ENCODE results near the gene WDR45B. TPM values are rescaled to one million over a fixed set of nuclear protein-coding genes. Genes with fewer than 3 reads are reported as not detected.

Gene WDR45B
- total RNA-seq, 1 donor from 2014 or later: 45.2 TPM

DNA sequence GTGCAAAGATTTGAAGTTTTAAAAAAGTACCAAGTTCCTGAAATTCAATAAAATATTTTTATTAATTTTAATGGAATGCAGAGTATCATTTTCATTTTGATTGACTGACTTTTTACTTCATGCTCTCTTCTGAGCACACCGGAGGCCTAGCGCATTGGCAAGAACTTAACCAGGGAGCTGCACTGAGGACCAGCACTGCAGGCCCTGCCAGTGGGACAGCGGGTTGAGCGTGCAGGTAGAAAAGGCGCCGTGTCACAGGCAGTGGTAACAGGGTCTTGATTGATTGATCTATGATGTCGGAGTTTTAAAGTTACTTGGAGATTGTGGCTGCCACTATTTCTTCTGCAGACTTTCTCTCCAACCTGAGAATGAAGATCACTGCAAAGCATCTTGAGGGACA lies 43.7 kb downstream of the WDR45B start:
- no peak for FAIRE-seq
- no peak for DNase-seq (ENCODE audit: low spot score in 2 of 2)

- DNase-seq (ENCODE audit: low spot score in 2 of 2) (peak; percentile 64 to 74), FAIRE-seq (no peak)
These were observed 44.2 kb downstream of the WDR45B start for GRCh38 chr17:82603981-82604448.

DNA sequence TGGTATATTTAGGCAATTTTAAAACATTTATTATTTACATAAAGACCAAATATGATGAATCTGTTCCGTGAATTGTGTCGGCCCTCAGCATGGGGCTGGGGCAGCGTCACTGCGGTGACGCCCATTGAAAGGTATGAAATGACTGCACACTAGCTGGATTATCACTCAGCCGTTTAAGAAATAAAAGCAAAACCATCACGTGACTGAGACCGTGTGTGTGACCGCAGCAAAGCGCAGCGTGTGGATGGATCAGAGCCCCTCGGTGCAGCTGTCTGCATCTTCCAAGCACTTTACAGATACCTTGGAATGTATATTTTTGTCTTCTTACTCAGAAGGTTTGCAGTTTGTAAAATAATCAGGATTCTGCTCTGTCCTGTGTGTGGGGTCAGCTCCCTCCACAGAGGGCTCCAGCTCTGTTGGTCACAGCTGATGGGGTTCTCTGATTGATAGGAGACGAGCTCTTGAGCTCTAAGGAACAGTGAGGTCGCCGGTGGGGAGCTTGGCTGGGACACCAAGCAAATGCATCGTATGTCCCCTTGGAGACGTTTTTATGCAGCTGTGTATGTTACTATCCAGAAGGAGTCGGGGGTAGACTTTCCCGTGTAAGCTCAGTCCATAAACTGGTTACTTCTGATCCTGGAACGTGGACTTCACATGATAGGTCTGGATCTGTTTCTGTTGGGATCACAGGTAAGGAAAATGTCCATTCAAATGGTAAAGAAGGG lies 45.1 kb downstream of the WDR45B start:
- DNase-seq (ENCODE audit: low spot score in 2 of 2) (no peak), FAIRE-seq (no peak)

GRCh38 chr17:82602487-82602886 lies 45.8 kb downstream of the WDR45B start:
- DNase-seq (ENCODE audit: low spot score in 2 of 2) (no peak), FAIRE-seq (no peak)

DNA sequence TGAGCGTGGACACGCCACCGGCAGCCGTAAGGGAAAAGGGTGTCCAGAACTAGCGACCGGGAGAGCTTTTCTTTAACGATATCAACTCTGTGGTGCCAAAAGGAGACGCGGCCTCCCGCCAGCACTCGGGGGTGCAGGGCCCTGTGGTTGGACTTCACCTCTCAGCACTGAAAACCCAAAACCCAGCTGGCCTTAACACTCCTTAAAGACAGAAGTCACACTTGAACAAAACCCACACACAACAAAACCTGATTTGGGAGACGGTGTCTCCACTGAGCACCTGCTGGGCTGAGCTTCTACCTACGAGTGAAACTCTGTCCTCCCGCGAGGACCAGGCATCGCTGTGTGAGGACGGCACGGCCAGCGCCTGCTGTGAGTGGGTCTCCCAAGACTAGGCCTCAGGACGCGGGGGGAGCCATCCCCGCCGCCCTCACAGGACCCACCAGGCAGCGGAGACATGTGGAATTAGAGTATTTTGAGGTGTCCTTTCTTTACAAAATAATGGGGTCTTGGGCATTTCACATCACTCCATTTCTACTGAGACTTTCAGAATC lies 46.7 kb downstream of the WDR45B start:
- no peak for FAIRE-seq
- DNase-seq (ENCODE audit: low spot score in 2 of 2): no peak

DNA sequence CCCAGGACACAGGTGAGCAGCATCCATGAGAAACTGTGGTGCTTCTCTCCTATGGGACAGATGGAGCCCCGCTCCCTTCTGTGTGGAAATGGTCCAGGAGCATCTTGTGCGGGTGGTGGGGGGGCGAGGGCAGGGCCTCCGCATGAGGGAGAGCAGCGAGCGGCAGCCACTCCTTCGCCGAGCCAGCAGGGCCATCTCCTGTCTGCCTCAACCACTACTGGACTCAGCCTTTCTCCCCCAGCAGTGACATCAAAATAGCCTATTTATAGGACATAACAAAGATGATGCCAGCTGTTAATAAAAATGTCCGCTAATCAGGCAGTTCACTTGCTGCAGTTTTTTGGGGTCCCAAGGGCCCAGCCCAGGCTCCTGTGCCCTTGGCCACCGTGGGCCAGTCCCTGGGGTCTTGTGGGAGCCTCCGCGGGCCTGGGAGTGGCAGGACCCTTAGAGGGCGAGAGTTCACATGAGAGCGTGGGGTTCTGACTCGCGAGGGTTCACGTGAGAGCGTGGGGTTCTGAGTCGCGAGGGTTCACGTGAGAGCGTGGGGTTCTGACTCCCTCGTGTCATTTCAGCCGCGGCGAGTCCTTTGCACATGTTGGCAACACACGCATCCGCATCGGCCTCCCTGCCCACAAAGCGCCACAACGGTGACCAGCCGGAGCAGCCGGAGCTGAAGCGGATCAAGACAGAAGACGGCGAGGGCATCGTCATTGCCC lies 47.4 kb downstream of the WDR45B start:
- no peak for FAIRE-seq
- no peak for DNase-seq (ENCODE audit: low spot score in 2 of 2)

- DNase-seq (ENCODE audit: low spot score in 2 of 2): no peak
- FAIRE-seq: no peak
These were observed 48.3 kb downstream of the WDR45B start for GRCh38 chr17:82599674-82600661.

DNA sequence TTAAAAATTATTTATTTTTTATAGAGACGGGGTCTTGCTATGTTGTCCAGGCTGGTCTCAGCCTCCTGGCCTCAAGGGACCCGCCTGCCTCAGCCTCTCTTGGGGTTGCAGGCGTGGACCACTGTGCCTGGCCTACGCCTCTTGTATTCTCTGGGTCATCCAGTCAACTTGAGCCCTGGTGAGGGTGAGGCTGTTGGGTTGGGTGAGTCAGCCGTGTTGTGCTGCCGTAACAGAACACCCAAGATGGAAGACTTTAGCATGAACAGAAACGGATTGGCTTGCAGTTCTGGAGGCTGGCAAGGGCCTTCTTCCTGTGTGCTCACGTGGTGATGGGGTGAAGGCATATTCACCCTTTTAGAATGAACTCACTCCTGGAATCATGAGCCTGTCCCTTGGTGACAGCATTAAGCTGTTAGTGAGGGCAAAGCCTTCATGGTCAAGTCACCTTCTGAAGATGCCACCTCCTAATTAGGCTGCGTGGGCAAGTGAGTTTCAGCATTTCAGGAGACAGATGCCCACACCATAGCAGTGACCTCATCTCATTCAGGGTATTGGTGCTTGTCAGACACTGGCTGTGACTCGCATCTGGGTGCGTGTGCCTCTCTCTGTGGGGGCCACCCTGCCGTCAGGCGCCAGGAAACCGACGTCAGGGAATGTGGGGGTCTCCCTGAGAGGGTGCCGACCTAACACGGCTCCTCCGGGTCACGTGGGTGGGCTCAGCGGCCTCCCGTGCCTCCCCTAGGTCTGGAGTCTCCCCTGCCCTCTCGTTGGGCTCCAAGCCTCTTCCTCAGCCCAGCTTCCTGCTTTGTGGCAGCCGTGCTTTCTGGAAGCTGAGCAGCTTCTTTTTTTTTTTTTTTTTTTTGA lies 49.8 kb downstream of the WDR45B start:
- FAIRE-seq (no peak), DNase-seq (ENCODE audit: low spot score in 2 of 2) (no peak)

DNA sequence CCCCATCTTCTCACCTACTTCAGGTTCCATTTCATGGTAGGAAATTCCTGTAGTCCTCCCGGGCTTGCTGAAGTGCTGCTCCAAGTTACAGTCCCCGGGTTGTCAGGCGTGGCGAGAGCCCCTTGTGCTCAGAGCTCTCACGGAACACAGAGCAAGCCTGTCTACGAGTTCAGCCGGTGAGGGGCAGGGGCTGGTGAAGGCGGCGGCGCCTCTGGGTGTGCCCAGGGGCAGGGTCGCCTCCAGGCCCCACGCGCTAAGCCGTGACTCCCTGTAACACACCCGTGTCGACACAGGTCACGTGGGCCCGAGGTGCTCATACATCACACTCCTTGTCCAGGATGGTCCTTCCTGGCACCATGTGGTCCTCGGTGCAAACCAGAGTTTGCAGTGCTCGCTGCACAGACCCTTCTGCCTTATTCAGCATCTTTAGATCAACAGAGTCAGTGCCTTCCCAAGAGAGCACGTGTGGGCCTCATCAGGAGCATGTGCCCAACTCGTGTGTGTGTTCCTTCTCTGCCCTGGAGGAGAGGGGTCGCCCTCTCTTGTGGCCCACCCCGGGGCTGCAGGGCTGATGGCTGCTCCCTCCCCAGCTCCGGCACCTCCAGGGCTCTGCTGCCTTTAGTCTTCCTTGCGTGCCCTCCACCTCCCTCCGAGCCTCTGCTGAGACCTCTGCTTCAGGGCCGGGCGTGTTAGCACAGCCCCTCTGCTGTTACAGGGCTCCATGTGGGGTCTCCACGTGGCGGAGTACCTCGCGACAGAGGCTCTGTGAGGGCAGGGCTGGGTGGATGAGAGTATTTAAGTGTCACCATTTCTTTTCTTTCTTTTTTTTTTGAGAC lies 51.2 kb downstream of the WDR45B start:
- FAIRE-seq (no peak), DNase-seq (ENCODE audit: low spot score in 2 of 2) (no peak)

- DNase-seq (ENCODE audit: low spot score in 2 of 2) (no peak), FAIRE-seq (no peak)
These were observed 51.9 kb downstream of the WDR45B start for GRCh38 chr17:82596296-82596695.

DNA sequence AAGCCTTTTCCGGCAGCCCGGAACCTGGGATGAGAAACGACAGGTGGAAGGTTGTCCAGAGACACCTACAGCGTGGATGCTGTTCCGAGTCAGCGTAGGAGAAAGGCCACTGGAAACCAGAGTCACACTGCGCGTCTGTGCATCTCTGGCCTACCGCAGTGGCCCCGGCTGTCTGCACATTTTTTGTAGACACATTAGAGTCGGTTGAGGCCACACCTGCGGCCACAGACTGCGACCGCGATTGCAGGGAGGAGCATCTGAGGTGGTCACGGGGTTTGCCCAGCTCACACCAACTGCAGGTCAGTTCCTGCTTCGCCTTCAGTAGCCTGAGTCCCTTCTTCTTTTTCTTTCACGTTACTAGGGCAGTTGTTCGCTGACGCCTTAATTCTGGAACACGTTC lies 52.4 kb downstream of the WDR45B start:
- FAIRE-seq: no peak
- DNase-seq (ENCODE audit: low spot score in 2 of 2): no peak

- DNase-seq (ENCODE audit: low spot score in 2 of 2) (no peak), FAIRE-seq (no peak)
These were observed 53.7 kb downstream of the WDR45B start for GRCh38 chr17:82594571-82594970.

GRCh38 chr17:82593590-82594087 lies 54.6 kb downstream of the WDR45B start:
- DNase-seq (ENCODE audit: low spot score in 2 of 2): no peak

GRCh38 chr17:82592767-82593589 lies 55.3 kb downstream of the WDR45B start:
- FAIRE-seq (no peak), DNase-seq (ENCODE audit: low spot score in 2 of 2) (peak in 1 of 2 donors; percentile 62)

More at GRCh38 chr17:82593590-82594087, 54.6 kb downstream of the WDR45B start:
- FAIRE-seq: no peak

DNA sequence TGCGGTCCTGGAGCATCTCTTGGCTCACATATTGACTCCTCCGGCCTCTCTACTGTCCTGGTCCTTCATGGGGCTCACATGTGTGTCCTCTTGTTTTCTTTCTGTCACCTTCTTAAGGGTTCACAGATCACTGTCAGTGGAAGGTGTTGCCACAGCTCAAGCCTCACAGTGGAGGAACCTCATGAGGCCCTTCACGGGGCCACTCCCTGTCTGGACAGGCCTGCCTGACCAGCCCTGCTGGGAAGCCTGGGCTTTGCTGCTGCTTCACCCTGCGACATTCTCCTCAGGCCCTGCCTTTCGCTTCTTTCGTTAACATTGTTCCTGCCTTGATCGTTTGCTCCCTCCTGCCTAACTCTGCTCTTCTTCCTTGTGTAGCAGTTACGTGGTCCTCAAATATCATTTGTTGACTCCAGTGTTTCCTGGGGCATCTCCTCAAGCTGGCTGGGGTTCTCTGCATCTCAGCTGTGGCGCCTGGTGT lies 55.9 kb downstream of the WDR45B start:
- FAIRE-seq (no peak), DNase-seq (ENCODE audit: low spot score in 2 of 2) (no peak)

GRCh38 chr17:82590881-82591539 lies 57.2 kb downstream of the WDR45B start:
- DNase-seq (ENCODE audit: low spot score in 2 of 2) (no peak), FAIRE-seq (no peak)

DNA sequence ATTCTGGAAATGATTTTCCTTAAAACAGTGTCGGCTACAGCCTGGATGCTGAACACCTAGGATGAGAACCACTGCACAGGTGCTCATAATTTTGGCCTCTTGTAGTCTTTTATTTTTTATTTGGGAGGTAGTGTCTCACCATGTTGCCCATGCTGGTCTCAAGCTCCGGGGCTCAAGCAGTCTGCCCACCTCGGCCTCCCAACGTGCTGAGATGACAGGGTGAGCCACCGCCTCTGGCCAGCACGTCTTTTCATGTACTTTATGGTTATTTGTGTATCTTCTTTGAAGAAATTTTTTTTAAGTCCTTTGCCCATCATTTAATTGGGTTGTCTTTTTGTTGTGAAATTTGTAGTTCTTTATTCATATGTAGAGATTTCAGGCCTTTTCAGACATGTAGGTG lies 58.0 kb downstream of the WDR45B start:
- FAIRE-seq (no peak), DNase-seq (ENCODE audit: low spot score in 2 of 2) (no peak)
